ENCODE results near the gene HMGA1. TPM values are rescaled to one million over a fixed set of nuclear protein-coding genes. Genes with fewer than 3 reads are reported as not detected.
"Not testable (repeated sequence)": the region's sequence is repeated elsewhere in the genome, so short reads cannot be mapped to it uniquely, and the experiment has no call there.

Gene HMGA1
- total RNA-seq, 4 donors from 2014 or later: 8.1 to 24.5 (median 18.1) TPM

GRCh38 chr6:34248727-34249468, 12.2 kb downstream of the HMGA1 start, which contains the start of gene SMIM29:
Gene SMIM29, minus strand, starts transcription at chr6:34249006. Its CDS starts 1,215 bp downstream, at chr6:34247791.
- Histone ChIP-seq H3K27ac (peak within 1 kb of the TSS; percentile 57 to 91 (median 86)), H3K27me3 (no peaks in the 10 kb centered on the region), H3K4me3 (peak within 1 kb of the TSS; percentile 62 to 89), H3K36me3 (no peaks in the 10 kb centered on the region), H3K4me1 (peaks cover 3 to 33% (median 18%) of the 10 kb centered on the region in 3 donors), H3K9me3 (no peaks in the 10 kb centered on the region)
- TF ChIP-seq POLR2AphosphoS5 (IDR thresholded peaks at IDR 0.05) (peak; percentile 68), CTCF (IDR thresholded peaks at IDR 0.05) (peak in 3 of 4 experiments; percentile 89 to 99 (median 93)), EP300 (IDR thresholded peaks at IDR 0.05) (no peak), POLR2A (IDR thresholded peaks at IDR 0.05) (peak; percentile 15 to 49)
- 0% methylated on average over 1 of the region's 79 CpGs; no CpG with 5 or more reads in 1 of the 2 donors for WGBS, 2 donors (ENCODE audit: low coverage in 1 of 2)
- peak; percentile 94 for ATAC-seq

GRCh38 chr6:34249469-34250261, 13.0 kb downstream of the HMGA1 start:
- H3K9me3 ChIP-seq: no peaks in the 10 kb centered on the region
- H3K36me3 ChIP-seq: no peaks in the 10 kb centered on the region
- no peaks in the 10 kb centered on the region for H3K27me3 ChIP-seq
- peak; percentile 55 for ATAC-seq
- H3K4me3 ChIP-seq: peak overlapping the region; percentile 62 to 89
- H3K4me1 ChIP-seq: peaks cover 0 to 25% (median 10%) of the 10 kb centered on the region in 3 donors
- WGBS, 2 donors (ENCODE audit: low coverage in 1 of 2): 37 to 58% methylated on average over 5 to 14 of the region's 18 CpGs
- TF ChIP-seq CTCF (IDR thresholded peaks at IDR 0.05) (no peak), POLR2AphosphoS5 (IDR thresholded peaks at IDR 0.05) (no peak), POLR2A (IDR thresholded peaks at IDR 0.05) (no peak)
- H3K27ac ChIP-seq: peak overlapping the region; percentile 13 to 91 (median 86)

DNA sequence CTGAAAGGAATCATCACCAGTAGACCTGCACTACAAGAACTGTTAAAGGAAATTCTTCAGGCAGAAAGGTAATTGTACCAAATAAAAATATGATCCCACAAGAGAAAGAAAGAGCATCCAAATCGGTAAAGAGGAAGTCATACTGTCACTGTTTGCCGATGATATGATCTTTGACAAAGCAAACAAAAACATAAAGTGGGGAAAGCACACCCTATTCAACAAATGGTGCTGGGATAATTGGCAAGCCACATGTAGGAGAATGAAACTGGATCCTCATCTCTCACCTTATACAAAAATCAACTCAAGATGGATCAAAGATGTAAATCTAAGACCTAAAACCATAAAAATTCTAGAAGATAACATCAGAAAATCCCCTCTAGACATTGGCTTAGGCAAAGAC, 15.7 kb downstream of the HMGA1 start:
- H3K27me3 ChIP-seq, H3K4me3 ChIP-seq, H3K36me3 ChIP-seq, H3K27ac ChIP-seq, ATAC-seq, H3K9me3 ChIP-seq: not testable (repeated sequence)
- H3K4me1 ChIP-seq: peaks cover 0 to 20% (median 8%) of the 10 kb centered on the region in 3 donors
- WGBS, 2 donors (ENCODE audit: low coverage in 1 of 2): 69 to 80% methylated on average over 1 to 2 of the region's 2 CpGs

- Histone ChIP-seq H3K27ac (no peak overlapping the region), H3K9me3 (peaks cover 0 to 7% (median 0%) of the 10 kb centered on the region in 3 donors), H3K4me3 (no peak overlapping the region), H3K4me1 (no peaks in the 10 kb centered on the region), H3K27me3 (no peaks in the 10 kb centered on the region), H3K36me3 (no peaks in the 10 kb centered on the region)
- no peak for TF ChIP-seq EP300 (IDR thresholded peaks at IDR 0.05)
- TF ChIP-seq POLR2AphosphoS5 (IDR thresholded peaks at IDR 0.05): no peak
- TF ChIP-seq POLR2A (IDR thresholded peaks at IDR 0.05): no peak
- TF ChIP-seq CTCF (IDR thresholded peaks at IDR 0.05): no peak
- 79 to 97% methylated on average over 6 of the region's 6 CpGs for WGBS, 2 donors (ENCODE audit: low coverage in 1 of 2)
- no peak for ATAC-seq
These were observed 22.9 kb downstream of the HMGA1 start for GRCh38 chr6:34259529-34260069.

GRCh38 chr6:34260576-34261267, 24.0 kb downstream of the HMGA1 start:
- H3K9me3 ChIP-seq: peaks cover 0 to 7% (median 0%) of the 10 kb centered on the region in 3 donors
- 79 to 100% methylated on average over 2 to 11 of the region's 17 CpGs for WGBS, 2 donors (ENCODE audit: low coverage in 1 of 2)
- H3K4me1 ChIP-seq: no peaks in the 10 kb centered on the region
- ATAC-seq: no peak
- TF ChIP-seq EP300 (IDR thresholded peaks at IDR 0.05) (no peak), POLR2A (IDR thresholded peaks at IDR 0.05) (no peak), POLR2AphosphoS5 (IDR thresholded peaks at IDR 0.05) (no peak), CTCF (IDR thresholded peaks at IDR 0.05) (no peak)
- no peak overlapping the region for H3K4me3 ChIP-seq
- no peaks in the 10 kb centered on the region for H3K27me3 ChIP-seq
- H3K27ac ChIP-seq: no peak overlapping the region
- no peaks in the 10 kb centered on the region for H3K36me3 ChIP-seq

DNA sequence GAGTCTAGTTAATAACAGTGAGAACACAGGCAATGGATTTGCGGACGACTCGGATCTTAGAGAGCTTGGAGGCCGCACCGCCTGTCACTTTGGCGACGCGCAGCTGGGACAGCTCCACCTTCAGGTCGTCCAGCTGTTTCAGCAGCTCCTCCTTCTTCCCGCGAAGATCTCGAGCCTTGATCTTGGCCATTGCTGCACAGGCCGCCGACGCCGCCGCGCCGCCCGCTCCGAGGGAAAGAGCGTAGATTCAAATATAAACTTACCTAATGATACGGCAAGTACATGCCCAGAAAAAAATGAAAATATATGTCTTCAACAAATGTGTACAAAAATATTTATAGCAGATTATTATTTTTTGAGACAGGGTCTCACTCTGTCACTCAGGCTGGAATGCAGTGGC, 26.8 kb downstream of the HMGA1 start:
- 65 to 100% methylated on average over 1 to 22 of the region's 23 CpGs for WGBS, 2 donors (ENCODE audit: low coverage in 1 of 2)
- not testable (repeated sequence) for H3K4me1 ChIP-seq, H3K9me3 ChIP-seq, H3K4me3 ChIP-seq, H3K27me3 ChIP-seq, H3K27ac ChIP-seq, H3K36me3 ChIP-seq, ATAC-seq
